Measurements from ENCODE around the gene TESK2. TPM values are rescaled to one million over a fixed set of nuclear protein-coding genes. Genes with fewer than 3 reads are reported as not detected.

The TESK2 gene
- total RNA-seq, 6 donors from 2014 or later = 2.3 to 7.4 (median 5.7) TPM

DNA sequence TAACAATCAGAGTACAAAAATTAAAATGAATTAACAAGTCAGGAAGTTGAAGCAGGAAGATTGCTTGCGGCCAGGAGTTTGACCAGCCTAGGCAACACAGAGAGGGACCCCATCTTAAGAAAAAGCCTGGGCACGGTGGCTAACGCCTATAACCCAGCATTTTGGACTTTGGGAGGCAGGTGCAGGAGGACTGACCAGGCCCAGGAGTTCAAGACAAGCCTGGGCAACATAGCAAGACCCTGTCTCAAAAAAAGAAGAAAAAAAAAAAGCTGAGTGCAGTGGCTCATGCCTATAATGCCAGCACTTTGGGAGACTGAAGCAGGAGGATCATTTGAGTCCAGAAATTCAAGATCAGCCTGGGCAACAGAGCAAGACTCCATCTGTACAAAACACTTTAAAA lies 38.5 kb downstream of the TESK2 start:
- H3K27me3 ChIP-seq = no peaks in the 10 kb centered on the region
- no peak for TF ChIP-seq POLR2AphosphoS5 (IDR thresholded peaks at IDR 0.05)
- TF ChIP-seq EP300 (IDR thresholded peaks at IDR 0.05) = no peak
- TF ChIP-seq, protein P1, sequence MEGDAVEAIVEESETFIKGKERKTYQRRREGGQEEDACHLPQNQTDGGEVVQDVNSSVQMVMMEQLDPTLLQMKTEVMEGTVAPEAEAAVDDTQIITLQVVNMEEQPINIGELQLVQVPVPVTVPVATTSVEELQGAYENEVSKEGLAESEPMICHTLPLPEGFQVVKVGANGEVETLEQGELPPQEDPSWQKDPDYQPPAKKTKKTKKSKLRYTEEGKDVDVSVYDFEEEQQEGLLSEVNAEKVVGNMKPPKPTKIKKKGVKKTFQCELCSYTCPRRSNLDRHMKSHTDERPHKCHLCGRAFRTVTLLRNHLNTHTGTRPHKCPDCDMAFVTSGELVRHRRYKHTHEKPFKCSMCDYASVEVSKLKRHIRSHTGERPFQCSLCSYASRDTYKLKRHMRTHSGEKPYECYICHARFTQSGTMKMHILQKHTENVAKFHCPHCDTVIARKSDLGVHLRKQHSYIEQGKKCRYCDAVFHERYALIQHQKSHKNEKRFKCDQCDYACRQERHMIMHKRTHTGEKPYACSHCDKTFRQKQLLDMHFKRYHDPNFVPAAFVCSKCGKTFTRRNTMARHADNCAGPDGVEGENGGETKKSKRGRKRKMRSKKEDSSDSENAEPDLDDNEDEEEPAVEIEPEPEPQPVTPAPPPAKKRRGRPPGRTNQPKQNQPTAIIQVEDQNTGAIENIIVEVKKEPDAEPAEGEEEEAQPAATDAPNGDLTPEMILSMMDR (IDR thresholded peaks at IDR 0.05) = no peak
- no peak for TF ChIP-seq POLR2A (IDR thresholded peaks at IDR 0.05)
- H3K9me3 ChIP-seq = no peaks in the 10 kb centered on the region
- ATAC-seq (ENCODE audit: low FRiP score in 2 of 2) (no peak), DNase-seq (no peak)
- no peak overlapping the region for H3K4me3 ChIP-seq
- H3K4me1 ChIP-seq = no peaks in the 10 kb centered on the region
- H3K36me3 ChIP-seq = no peaks in the 10 kb centered on the region
- WGBS, 2 donors = 87 to 88% methylated on average over 3 of the region's 3 CpGs
- H3K27ac ChIP-seq = no peak overlapping the region

- TF ChIP-seq, protein P1 (IDR thresholded peaks at IDR 0.05) = no peak
- no peak for TF ChIP-seq EP300 (IDR thresholded peaks at IDR 0.05)
- TF ChIP-seq POLR2A (IDR thresholded peaks at IDR 0.05) = no peak
- TF ChIP-seq POLR2AphosphoS5 (IDR thresholded peaks at IDR 0.05) = no peak
- DNase-seq (no peak), ATAC-seq (ENCODE audit: low FRiP score in 2 of 2) (no peak)
- WGBS, 2 donors = 95 to 100% methylated on average over 3 of the region's 3 CpGs
- Histone ChIP-seq H3K4me3 (no peak overlapping the region), H3K27me3 (no peaks in the 10 kb centered on the region), H3K4me1 (no peaks in the 10 kb centered on the region), H3K27ac (no peak overlapping the region), H3K36me3 (no peaks in the 10 kb centered on the region), H3K9me3 (no peaks in the 10 kb centered on the region)
These were observed 42.6 kb downstream of the TESK2 start for GRCh38 chr1:45448357-45448756.

DNA sequence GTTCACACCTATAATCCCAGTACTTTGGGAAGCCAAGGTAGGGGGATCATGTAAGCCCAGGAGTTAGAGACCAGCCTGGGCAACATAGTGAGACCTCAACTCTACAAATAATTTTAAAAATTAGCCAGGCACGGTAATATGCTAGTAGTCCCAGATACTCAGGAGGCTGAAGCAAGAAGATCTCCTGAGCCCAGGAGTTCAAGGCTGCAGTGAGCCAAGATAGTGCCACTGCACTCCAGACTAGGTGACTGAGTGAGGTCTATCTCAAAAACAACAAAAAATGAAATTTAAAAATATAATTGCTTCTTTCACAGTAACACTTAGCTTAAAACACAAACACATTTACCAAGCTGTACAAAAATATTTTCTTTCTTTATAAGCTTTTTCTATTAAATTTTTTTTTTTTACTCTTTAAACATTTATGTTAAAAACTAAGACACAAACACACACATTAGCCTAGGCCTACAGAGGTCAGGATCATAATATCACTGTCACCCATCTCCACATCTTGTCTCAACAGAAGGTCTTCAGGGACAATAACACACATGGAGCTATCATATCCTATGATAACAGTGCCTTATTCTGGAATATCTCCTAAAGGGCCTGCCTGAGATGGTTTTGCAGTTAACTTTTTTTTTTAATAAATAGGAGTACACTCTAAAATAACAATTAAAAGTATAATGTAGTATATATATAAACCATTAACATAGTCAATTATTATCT lies 43.9 kb downstream of the TESK2 start:
- WGBS, 2 donors = 94 to 100% methylated on average over 1 of the region's 1 CpG
- no peak for TF ChIP-seq POLR2A (IDR thresholded peaks at IDR 0.05)
- no peak for TF ChIP-seq EP300 (IDR thresholded peaks at IDR 0.05)
- TF ChIP-seq, protein P1 (IDR thresholded peaks at IDR 0.05) = no peak
- TF ChIP-seq POLR2AphosphoS5 (IDR thresholded peaks at IDR 0.05) = no peak
- H3K4me1 ChIP-seq = no peaks in the 10 kb centered on the region
- H3K27ac ChIP-seq = no peak overlapping the region
- no peaks in the 10 kb centered on the region for H3K36me3 ChIP-seq
- ATAC-seq (ENCODE audit: low FRiP score in 2 of 2) = no peak
- H3K4me3 ChIP-seq = no peak overlapping the region
- DNase-seq = no peak
- H3K9me3 ChIP-seq = no peaks in the 10 kb centered on the region
- H3K27me3 ChIP-seq = no peaks in the 10 kb centered on the region

DNA sequence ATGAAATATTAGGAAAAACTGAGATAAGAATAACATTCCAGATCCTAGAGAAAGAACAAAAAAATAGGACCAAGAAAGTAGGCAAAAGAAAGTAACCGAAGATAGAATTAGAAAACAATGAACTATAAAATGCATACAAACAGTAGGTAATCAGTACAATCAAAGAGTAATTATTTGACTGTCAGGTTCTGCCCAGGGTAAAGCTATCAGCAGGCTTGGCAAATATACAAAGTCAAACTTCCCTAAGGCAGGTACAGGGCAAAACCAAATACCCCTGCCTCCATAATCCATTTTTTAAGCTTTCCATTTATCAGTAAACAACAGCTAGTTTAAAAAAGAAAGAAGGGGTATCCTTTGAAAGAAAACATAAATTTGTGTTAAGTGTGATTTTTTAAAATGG lies 44.4 kb downstream of the TESK2 start:
- TF ChIP-seq POLR2A (IDR thresholded peaks at IDR 0.05) (no peak), EP300 (IDR thresholded peaks at IDR 0.05) (no peak), POLR2AphosphoS5 (IDR thresholded peaks at IDR 0.05) (no peak)
- TF ChIP-seq, protein P1 (IDR thresholded peaks at IDR 0.05) = no peak
- Histone ChIP-seq H3K27ac (no peak overlapping the region), H3K9me3 (no peaks in the 10 kb centered on the region), H3K4me3 (no peak overlapping the region), H3K4me1 (no peaks in the 10 kb centered on the region), H3K27me3 (no peaks in the 10 kb centered on the region), H3K36me3 (no peaks in the 10 kb centered on the region)
- 84 to 90% methylated on average over 1 of the region's 1 CpG for WGBS, 2 donors
- no peak for ATAC-seq (ENCODE audit: low FRiP score in 2 of 2)
- no peak for DNase-seq

- ATAC-seq (ENCODE audit: low FRiP score in 2 of 2) (no peak), DNase-seq (no peak)
- Histone ChIP-seq H3K9me3 (no peaks in the 10 kb centered on the region), H3K4me3 (no peak overlapping the region), H3K4me1 (no peaks in the 10 kb centered on the region), H3K27ac (no peak overlapping the region), H3K36me3 (no peaks in the 10 kb centered on the region), H3K27me3 (no peaks in the 10 kb centered on the region)
- TF ChIP-seq POLR2AphosphoS5 (IDR thresholded peaks at IDR 0.05) (no peak), EP300 (IDR thresholded peaks at IDR 0.05) (no peak), POLR2A (IDR thresholded peaks at IDR 0.05) (no peak)
- TF ChIP-seq, protein P1 (IDR thresholded peaks at IDR 0.05) = no peak
- 91% methylated on average over 5 of the region's 5 CpGs for WGBS, 2 donors
These were observed 46.3 kb downstream of the TESK2 start for GRCh38 chr1:45444609-45445131.
